DOHH2 (cell line): ENCODE results near the gene PCDH15.

Experiments used
- EZH2phosphoT487 ChIP-seq: fragments of 200-600 bp; sonication (generic); IDR thresholded peaks from 2 replicates; pipeline ENCODE4 v1.6.1; 2017; ENCODE audit warnings: borderline replicate concordance, mild to moderate bottlenecking, antibody characterized with exemption, low read length, moderate library complexity, mixed read lengths
- TF ChIP-seq, protein P1 (sequence below): fragments of 200-600 bp; sonication (generic); IDR thresholded peaks from one replicate; pipeline ENCODE4 v1.5.1; 2014; ENCODE audit warnings: antibody characterized with exemption, mild to moderate bottlenecking, low read depth, low read length; ENCODE audit not compliant: poor library complexity, severe bottlenecking

DNA sequence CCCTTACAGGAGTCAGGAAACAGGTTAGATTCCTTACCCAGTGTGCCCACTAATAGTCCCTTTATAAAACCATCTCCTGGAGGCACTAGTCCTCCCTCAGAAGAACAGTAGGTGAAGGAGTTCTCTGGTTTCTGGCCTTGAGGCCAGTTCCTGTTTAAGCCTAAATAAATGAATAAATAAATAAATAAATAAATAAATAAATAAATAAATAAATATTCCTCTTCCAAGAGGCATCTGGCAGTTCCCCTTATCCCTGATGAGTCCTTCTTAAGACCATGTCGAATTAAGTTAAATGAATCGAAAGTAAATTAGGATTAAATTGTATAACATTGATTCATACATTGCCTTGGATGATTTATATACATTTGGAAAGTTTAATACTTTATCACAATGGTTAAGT is 223.3 kb downstream of the PCDH15 start:
- TF ChIP-seq, protein P1, sequence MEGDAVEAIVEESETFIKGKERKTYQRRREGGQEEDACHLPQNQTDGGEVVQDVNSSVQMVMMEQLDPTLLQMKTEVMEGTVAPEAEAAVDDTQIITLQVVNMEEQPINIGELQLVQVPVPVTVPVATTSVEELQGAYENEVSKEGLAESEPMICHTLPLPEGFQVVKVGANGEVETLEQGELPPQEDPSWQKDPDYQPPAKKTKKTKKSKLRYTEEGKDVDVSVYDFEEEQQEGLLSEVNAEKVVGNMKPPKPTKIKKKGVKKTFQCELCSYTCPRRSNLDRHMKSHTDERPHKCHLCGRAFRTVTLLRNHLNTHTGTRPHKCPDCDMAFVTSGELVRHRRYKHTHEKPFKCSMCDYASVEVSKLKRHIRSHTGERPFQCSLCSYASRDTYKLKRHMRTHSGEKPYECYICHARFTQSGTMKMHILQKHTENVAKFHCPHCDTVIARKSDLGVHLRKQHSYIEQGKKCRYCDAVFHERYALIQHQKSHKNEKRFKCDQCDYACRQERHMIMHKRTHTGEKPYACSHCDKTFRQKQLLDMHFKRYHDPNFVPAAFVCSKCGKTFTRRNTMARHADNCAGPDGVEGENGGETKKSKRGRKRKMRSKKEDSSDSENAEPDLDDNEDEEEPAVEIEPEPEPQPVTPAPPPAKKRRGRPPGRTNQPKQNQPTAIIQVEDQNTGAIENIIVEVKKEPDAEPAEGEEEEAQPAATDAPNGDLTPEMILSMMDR, result no peak
- TF ChIP-seq EZH2phosphoT487, result no peak
